GM12874 (cell line): ENCODE data around the gene TMX1.

Source experiments
- CTCF ChIP-seq: IDR thresholded peaks from 2 replicates; pipeline ENCODE4 v1.5.1; 2011; ENCODE audit warnings: low read depth, mild to moderate bottlenecking, control low read depth, low read length, moderate library complexity; ENCODE audit not compliant: insufficient read depth

TMX1 gene

GRCh38 chr14:51208982-51209381, 31.1 kb upstream of the TMX1 start:
- no peak for TF ChIP-seq CTCF

GRCh38 chr14:51209457-51209856, 30.6 kb upstream of the TMX1 start:
- TF ChIP-seq CTCF = no peak

DNA sequence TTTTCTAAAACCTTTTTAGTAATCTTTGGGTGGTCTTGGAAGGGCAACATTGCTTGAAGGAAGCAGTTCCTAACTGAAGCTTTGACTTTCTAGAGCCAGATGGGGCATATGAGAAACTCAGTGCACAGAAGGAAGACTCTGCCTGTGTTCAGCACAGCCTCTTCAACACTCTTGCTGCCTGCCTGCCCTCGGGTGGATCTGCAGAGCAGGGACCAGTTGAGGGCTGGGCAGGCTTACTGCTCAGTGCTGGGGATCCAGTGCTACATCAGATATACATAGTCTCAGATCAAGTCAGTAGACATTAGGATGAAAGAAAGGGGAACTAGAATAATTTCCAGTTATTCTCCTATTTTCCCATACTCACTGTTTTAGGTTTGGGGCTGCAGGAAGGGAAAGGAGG, 29.5 kb upstream of the TMX1 start:
- TF ChIP-seq CTCF = no peak

- no peak for TF ChIP-seq CTCF
These were observed 28.9 kb upstream of the TMX1 start for GRCh38 chr14:51211149-51211548.

- no peak for TF ChIP-seq CTCF
These were observed 23.4 kb upstream of the TMX1 start for GRCh38 chr14:51216602-51217001.

- peak; percentile 40; the same call in 1 of the 2 replicates for TF ChIP-seq CTCF
These were observed 20.3 kb upstream of the TMX1 start for GRCh38 chr14:51219473-51220448.

DNA sequence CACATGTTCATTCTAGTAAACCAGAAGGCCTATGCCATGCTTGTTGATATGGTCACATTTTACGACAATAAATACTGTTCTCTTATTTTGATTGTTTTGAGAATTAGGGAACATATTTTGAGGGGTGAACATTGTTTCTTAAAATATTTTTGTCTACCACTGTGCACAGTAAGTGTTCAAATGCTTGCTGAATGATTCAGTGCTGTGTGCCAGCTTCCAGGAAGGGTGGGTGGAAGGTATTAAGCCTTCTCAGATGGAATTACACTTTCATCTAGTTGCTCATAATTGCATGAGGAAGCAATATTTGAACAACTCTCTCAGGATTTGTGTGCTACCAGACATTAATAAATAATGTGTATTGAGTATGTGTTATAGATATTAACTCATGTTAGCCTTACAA, 15.5 kb upstream of the TMX1 start:
- TF ChIP-seq CTCF = no peak
